Activated naive CD4-positive, alpha-beta T cell treated with anti-CD3 and anti-CD28 coated beads for 36 hours (primary cell): ENCODE measurements around the gene MORF4L1. TPM values are rescaled to one million over a fixed set of nuclear protein-coding genes. Genes with fewer than 3 reads are reported as not detected.
"Not testable (repeated sequence)": the region's sequence is repeated elsewhere in the genome, so short reads cannot be mapped to it uniquely, and the experiment has no call there.

ENCODE experiments used
- CTCF ChIA-PET: fragments of 350-600 bp; sonication (Branson Sonifier 250); formaldehyde crosslinking; loops from one replicate; lab custom pipeline; 2021; ENCODE audit warnings: antibody characterized with exemption; lab: Charles Lee
- DNase-seq: peaks from one replicate; pipeline ENCODE4 v3.0.0-alpha.2; 2020
- H3K27ac Mint-ChIP-seq: one replicate; pipeline ENCODE4 v1.8.0; 2021; ENCODE audit warnings: mild to moderate bottlenecking, mixed read lengths
- H3K27me3 Mint-ChIP-seq: one replicate; pipeline ENCODE4 v1.8.0; 2021; ENCODE audit warnings: low read depth, mixed read lengths
- H3K36me3 Mint-ChIP-seq: one replicate; pipeline ENCODE4 v1.8.0; 2021; ENCODE audit warnings: low read depth, mixed read lengths
- H3K4me1 Mint-ChIP-seq: one replicate; pipeline ENCODE4 v1.8.0; 2021; ENCODE audit warnings: low read depth, mixed read lengths
- H3K4me3 Mint-ChIP-seq: one replicate; pipeline ENCODE4 v1.8.0; 2021; ENCODE audit warnings: mild to moderate bottlenecking, moderate library complexity, mixed read lengths
- H3K9me3 Mint-ChIP-seq: one replicate; pipeline ENCODE4 v1.8.0; 2021; ENCODE audit warnings: mixed read lengths
- intact Hi-C: fragments of 100-400 bp; cut with micrococcal nuclease; formaldehyde crosslinking; loops from one replicate; pipeline ENCODE4 v1.15.1; 2023
- total RNA-seq, 2 experiments: library from RNA; stranded (reverse); gene quantifications; one replicate each; pipeline ENCODE4 v1.2.3, GENCODE V29; 2021

The MORF4L1 gene
- total RNA-seq, 2 experiments from 2014 or later, result 299 to 338 TPM

- CTCF ChIA-PET, result interaction anchor here (0.6 kb wide), 2 partner anchors 10 to 54 kb away, joined by 4 read pairs; no protein-coding TSS in a partner anchor
- Mint-ChIP-seq H3K27me3 (no peaks in the 10 kb centered on the region), H3K36me3 (no peaks in the 10 kb centered on the region), H3K9me3 (no peaks in the 10 kb centered on the region), H3K4me1 (no peaks in the 10 kb centered on the region), H3K27ac (no peak overlapping the region), H3K4me3 (no peak overlapping the region)
- intact Hi-C loops, result no loop called here
- no peak for DNase-seq
These were observed 5.9 kb upstream of the MORF4L1 start for GRCh38 chr15:78866803-78867202.

GRCh38 chr15:78868366-78868765 is 4.3 kb upstream of the MORF4L1 start:
- CTCF ChIA-PET, result no interaction called here
- peaks cover 5% of the 10 kb centered on the region for H3K36me3 Mint-ChIP-seq
- no peak overlapping the region for H3K27ac Mint-ChIP-seq
- no peak overlapping the region for H3K4me3 Mint-ChIP-seq
- H3K27me3 Mint-ChIP-seq, result no peaks in the 10 kb centered on the region
- no peaks in the 10 kb centered on the region for H3K4me1 Mint-ChIP-seq
- DNase-seq, result no peak
- no peaks in the 10 kb centered on the region for H3K9me3 Mint-ChIP-seq
- intact Hi-C loops, result no loop called here

- intact Hi-C loops, result loop anchor here (2.0 to 5.0 kb wide), 4 partner anchors 109 to 1095 kb away; partner anchors contain the start of genes IREB2 and PSMA4
- H3K27ac Mint-ChIP-seq, result peak overlapping the region; percentile 82
- CTCF ChIA-PET, result interaction anchor here (0.6 to 1.3 kb wide), 3 partner anchors 12 to 215 kb away, joined by 3 to 4 read pairs (median 4); no protein-coding TSS in a partner anchor
- H3K9me3 Mint-ChIP-seq, H3K27me3 Mint-ChIP-seq, DNase-seq: not testable (repeated sequence)
- H3K4me1 Mint-ChIP-seq, result peaks cover 19% of the 10 kb centered on the region
- H3K4me3 Mint-ChIP-seq, result peak overlapping the region; percentile 71
- H3K36me3 Mint-ChIP-seq, result peaks cover 18% of the 10 kb centered on the region
These were observed 1.1 kb upstream of the MORF4L1 start for GRCh38 chr15:78871483-78872127.

GRCh38 chr15:78872972-78873792 is 492 bp downstream of the MORF4L1 start:
- Mint-ChIP-seq H3K27ac (peak overlapping the region; percentile 100), H3K4me3 (peak overlapping the region; percentile 100), H3K36me3 (peaks cover 20% of the 10 kb centered on the region), H3K9me3 (no peaks in the 10 kb centered on the region), H3K4me1 (peaks cover 34% of the 10 kb centered on the region), H3K27me3 (no peaks in the 10 kb centered on the region)
- peak; percentile 92 for DNase-seq
- intact Hi-C loops, result loop anchor here (1.0 to 5.0 kb wide), 5 partner anchors 13 to 1094 kb away; partner anchors contain the start of genes IREB2 and PSMA4
- CTCF ChIA-PET, result interaction anchor here (0.9 to 1.3 kb wide), 4 partner anchors 16 to 64 kb away, joined by 3 to 5 read pairs (median 4); no protein-coding TSS in a partner anchor

GRCh38 chr15:78873793-78874765 is 1.4 kb downstream of the MORF4L1 start:
- H3K4me3 Mint-ChIP-seq, result peak overlapping the region; percentile 100
- peaks cover 41% of the 10 kb centered on the region for H3K4me1 Mint-ChIP-seq
- H3K27me3 Mint-ChIP-seq, result no peaks in the 10 kb centered on the region
- intact Hi-C loops, result loop anchor here (1.0 to 5.0 kb wide), 5 partner anchors 14 to 1093 kb away; partner anchors contain the start of genes IREB2 and PSMA4
- CTCF ChIA-PET, result interaction anchor here (0.9 to 1.3 kb wide), 4 partner anchors 15 to 65 kb away, joined by 3 to 5 read pairs (median 4); no protein-coding TSS in a partner anchor
- H3K27ac Mint-ChIP-seq, result peak overlapping the region; percentile 100
- H3K9me3 Mint-ChIP-seq, result no peaks in the 10 kb centered on the region
- DNase-seq, result peak; percentile 59
- H3K36me3 Mint-ChIP-seq, result peaks cover 22% of the 10 kb centered on the region

- Mint-ChIP-seq H3K36me3 (peaks cover 22% of the 10 kb centered on the region), H3K27ac (peak overlapping the region; percentile 100), H3K9me3 (no peaks in the 10 kb centered on the region), H3K4me3 (peak overlapping the region; percentile 100), H3K4me1 (peaks cover 53% of the 10 kb centered on the region), H3K27me3 (no peaks in the 10 kb centered on the region)
- CTCF ChIA-PET, result no interaction called here
- DNase-seq, result no peak
- intact Hi-C loops, result no loop called here
These were observed 2.6 kb downstream of the MORF4L1 start for GRCh38 chr15:78875107-78875914.

- Mint-ChIP-seq H3K4me3 (peak overlapping the region; percentile 6), H3K36me3 (peaks cover 29% of the 10 kb centered on the region), H3K4me1 (peaks cover 63% of the 10 kb centered on the region)
- intact Hi-C loops, DNase-seq, H3K27me3 Mint-ChIP-seq, H3K27ac Mint-ChIP-seq, H3K9me3 Mint-ChIP-seq: not testable (repeated sequence)
- CTCF ChIA-PET, result interaction anchor here (0.6 to 1.8 kb wide), 2 partner anchors 15 to 88 kb away, joined by 3 to 5 read pairs; no protein-coding TSS in a partner anchor
These were observed 4.3 kb downstream of the MORF4L1 start for GRCh38 chr15:78876954-78877353.

- Mint-ChIP-seq H3K27me3 (no peaks in the 10 kb centered on the region), H3K27ac (peak overlapping the region; percentile 22), H3K36me3 (peaks cover 30% of the 10 kb centered on the region), H3K4me1 (peaks cover 71% of the 10 kb centered on the region), H3K9me3 (no peaks in the 10 kb centered on the region), H3K4me3 (no peak overlapping the region)
- no peak for DNase-seq
- CTCF ChIA-PET, result interaction anchor here (1.3 to 3.0 kb wide), 3 partner anchors 11 to 30 kb away, joined by 3 to 13 read pairs (median 5); no protein-coding TSS in a partner anchor
- intact Hi-C loops, result no loop called here
These were observed 5.7 kb downstream of the MORF4L1 start for GRCh38 chr15:78878356-78878755.

- intact Hi-C loops, result no loop called here
- CTCF ChIA-PET, result interaction anchor here (0.6 to 3.0 kb wide), 5 partner anchors 9 to 572 kb away, joined by 3 to 13 read pairs (median 3); no protein-coding TSS in a partner anchor
- H3K36me3 Mint-ChIP-seq, result peaks cover 33% of the 10 kb centered on the region
These were observed 7.0 kb downstream of the MORF4L1 start for GRCh38 chr15:78879517-78880241.

GRCh38 chr15:78880242-78880533 is 7.5 kb downstream of the MORF4L1 start:
- CTCF ChIA-PET, result interaction anchor here (0.6 to 3.0 kb wide), 3 partner anchors 20 to 118 kb away, joined by 3 to 13 read pairs (median 3); no protein-coding TSS in a partner anchor
- Mint-ChIP-seq H3K36me3 (peaks cover 34% of the 10 kb centered on the region), H3K9me3 (no peaks in the 10 kb centered on the region), H3K27ac (peak overlapping the region; percentile 4), H3K4me1 (peaks cover 75% of the 10 kb centered on the region), H3K27me3 (no peaks in the 10 kb centered on the region), H3K4me3 (no peak overlapping the region)
- DNase-seq, result no peak
- intact Hi-C loops, result no loop called here

More at GRCh38 chr15:78879517-78880241, 7.0 kb downstream of the MORF4L1 start:
- Mint-ChIP-seq H3K9me3 (no peaks in the 10 kb centered on the region), H3K4me3 (no peak overlapping the region), H3K27me3 (no peaks in the 10 kb centered on the region), H3K4me1 (peaks cover 76% of the 10 kb centered on the region), H3K27ac (peak overlapping the region; percentile 36)
- DNase-seq, result no peak
